Measurements from ENCODE around the gene STK11. TPM values are rescaled to one million over a fixed set of nuclear protein-coding genes. Genes with fewer than 3 reads are reported as not detected.

The STK11 gene
- total RNA-seq, 1 donor from 2014 or later: 64.8 TPM

- DNase-seq (ENCODE audit: extremely low spot score, unreplicated experiment): no peak
- Mint-ChIP-seq H3K27ac (peak overlapping the region; percentile 97), H3K4me1 (ENCODE audit: unreplicated experiment) (peaks cover 39% of the 10 kb centered on the region), H3K36me3 (peaks cover under 1% of the 10 kb centered on the region), H3K4me3 (peak overlapping the region; percentile 73), H3K9me3 (no peaks in the 10 kb centered on the region), H3K27me3 (peaks cover 3% of the 10 kb centered on the region)
- TF ChIP-seq CTCF (conservative IDR thresholded peaks at IDR 0.05): no peak
These were observed 57.1 kb downstream of the STK11 start for GRCh38 chr19:1262623-1263123.

GRCh38 chr19:1263188-1263587 is 57.6 kb downstream of the STK11 start:
- Mint-ChIP-seq H3K9me3 (no peaks in the 10 kb centered on the region), H3K27me3 (peaks cover 3% of the 10 kb centered on the region), H3K4me1 (ENCODE audit: unreplicated experiment) (peaks cover 34% of the 10 kb centered on the region), H3K27ac (peak overlapping the region; percentile 97), H3K4me3 (peak overlapping the region; percentile 73), H3K36me3 (no peaks in the 10 kb centered on the region)
- no peak for TF ChIP-seq CTCF (conservative IDR thresholded peaks at IDR 0.05)
- no peak for DNase-seq (ENCODE audit: extremely low spot score, unreplicated experiment)

- H3K4me1 Mint-ChIP-seq (ENCODE audit: unreplicated experiment): peaks cover 26% of the 10 kb centered on the region
- H3K4me3 Mint-ChIP-seq: peak overlapping the region; percentile 80
- H3K27me3 Mint-ChIP-seq: peaks cover 3% of the 10 kb centered on the region
- no peak for DNase-seq (ENCODE audit: extremely low spot score, unreplicated experiment)
- TF ChIP-seq CTCF (conservative IDR thresholded peaks at IDR 0.05): no peak
- H3K36me3 Mint-ChIP-seq: no peaks in the 10 kb centered on the region
- H3K9me3 Mint-ChIP-seq: no peaks in the 10 kb centered on the region
- peak overlapping the region; percentile 97 for H3K27ac Mint-ChIP-seq
These were observed 59.4 kb downstream of the STK11 start for GRCh38 chr19:1264801-1265614.

GRCh38 chr19:1265615-1266128 is 60.1 kb downstream of the STK11 start:
- Mint-ChIP-seq H3K4me1 (ENCODE audit: unreplicated experiment) (peaks cover 31% of the 10 kb centered on the region), H3K27ac (peak overlapping the region; percentile 97), H3K9me3 (no peaks in the 10 kb centered on the region), H3K36me3 (peaks cover 1% of the 10 kb centered on the region), H3K27me3 (peaks cover 3% of the 10 kb centered on the region), H3K4me3 (peak overlapping the region; percentile 80)
- no peak for DNase-seq (ENCODE audit: extremely low spot score, unreplicated experiment)
- no peak for TF ChIP-seq CTCF (conservative IDR thresholded peaks at IDR 0.05)

GRCh38 chr19:1266129-1266915 is 60.7 kb downstream of the STK11 start:
- TF ChIP-seq CTCF (conservative IDR thresholded peaks at IDR 0.05): no peak
- no peak for DNase-seq (ENCODE audit: extremely low spot score, unreplicated experiment)
- peaks cover 36% of the 10 kb centered on the region for H3K4me1 Mint-ChIP-seq (ENCODE audit: unreplicated experiment)
- no peaks in the 10 kb centered on the region for H3K9me3 Mint-ChIP-seq
- peak overlapping the region; percentile 71 for H3K4me3 Mint-ChIP-seq
- peak overlapping the region; percentile 97 for H3K27ac Mint-ChIP-seq
- H3K27me3 Mint-ChIP-seq: peaks cover 3% of the 10 kb centered on the region
- H3K36me3 Mint-ChIP-seq: peaks cover 7% of the 10 kb centered on the region

Measured in type B pancreatic cell (in vitro differentiated cells).